Brain microvascular endothelial cell (primary cell): ENCODE measurements around the gene UQCRC2.
"Not testable (repeated sequence)": the region's sequence is repeated elsewhere in the genome, so short reads cannot be mapped to it uniquely, and the experiment has no call there.

Experiments used
- DNase-seq: peaks from one replicate; pipeline ENCODE4 v3.0.0-alpha.2; 2020
- H3K27ac ChIP-seq: fragments of 250-450 bp; sonication (Bioruptor Pico); 2 replicates; pipeline ENCODE4 v1.5.1; 2020; ENCODE audit warnings: mild to moderate bottlenecking, moderate library complexity
- H3K27me3 ChIP-seq: fragments of 250-450 bp; sonication (Bioruptor Pico); replicated peaks from 2 replicates; pipeline ENCODE4 v1.5.1; 2020; ENCODE audit warnings: mild to moderate bottlenecking
- H3K36me3 ChIP-seq: fragments of 250-450 bp; sonication (Bioruptor Pico); replicated peaks from 2 replicates; pipeline ENCODE4 v1.5.1; 2020; ENCODE audit warnings: mild to moderate bottlenecking
- H3K4me3 ChIP-seq: 2 replicates; pipeline ENCODE4 v1.5.1; 2011; ENCODE audit warnings: low read depth, mild to moderate bottlenecking, control low read depth, low read length, moderate library complexity
- CTCF ChIP-seq: IDR thresholded peaks from 2 replicates; pipeline ENCODE4 v1.5.1; 2011; ENCODE audit warnings: low read depth, mild to moderate bottlenecking, moderate library complexity, low read length, control low read depth, inconsistent platforms; ENCODE audit errors: missing control alignments
- in situ Hi-C: cut with HindIII; loops from 2 replicates; pipeline ENCODE4 v1.10.0; 2017; ENCODE audit warnings: low sequenced_read_pairs, low pct_ligation_motif_present

Gene UQCRC2

GRCh38 chr16:21994856-21995465, 41.8 kb downstream of the UQCRC2 start:
- in situ Hi-C loops, result loop anchor here (25.0 kb wide), 1 partner anchor 92 kb away; the partner anchor contains the start of gene VWA3A
- H3K4me3 ChIP-seq, result no peak overlapping the region

GRCh38 chr16:21996923-21997696, 43.9 kb downstream of the UQCRC2 start:
- H3K36me3 ChIP-seq, result no peaks in the 10 kb centered on the region
- H3K27ac ChIP-seq, result no peak overlapping the region
- no peak overlapping the region for H3K4me3 ChIP-seq
- in situ Hi-C loops, result loop anchor here (25.0 kb wide), 1 partner anchor 90 kb away; the partner anchor contains the start of gene VWA3A
- no peak for TF ChIP-seq CTCF
- no peaks in the 10 kb centered on the region for H3K27me3 ChIP-seq
- DNase-seq, result no peak

More at GRCh38 chr16:21994856-21995465, 41.8 kb downstream of the UQCRC2 start:
- Histone ChIP-seq H3K27me3 (no peaks in the 10 kb centered on the region), H3K36me3 (no peaks in the 10 kb centered on the region), H3K27ac (no peak overlapping the region)
- DNase-seq, result no peak
- TF ChIP-seq CTCF, result no peak

GRCh38 chr16:21997697-21998480, 44.7 kb downstream of the UQCRC2 start:
- no peak for TF ChIP-seq CTCF
- no peak overlapping the region for H3K4me3 ChIP-seq
- H3K27ac ChIP-seq, result no peak overlapping the region
- in situ Hi-C loops, result loop anchor here (25.0 kb wide), 1 partner anchor 89 kb away; the partner anchor contains the start of gene VWA3A
- H3K27me3 ChIP-seq, result no peaks in the 10 kb centered on the region
- no peaks in the 10 kb centered on the region for H3K36me3 ChIP-seq
- no peak for DNase-seq

GRCh38 chr16:22001591-22001990, 48.4 kb downstream of the UQCRC2 start:
- H3K27ac ChIP-seq, result no peak overlapping the region
- in situ Hi-C loops, result no loop called here
- no peak for TF ChIP-seq CTCF

GRCh38 chr16:22002047-22002446, 48.9 kb downstream of the UQCRC2 start:
- H3K27ac ChIP-seq, H3K4me3 ChIP-seq, H3K36me3 ChIP-seq, DNase-seq, H3K27me3 ChIP-seq, in situ Hi-C loops: not testable (repeated sequence)

More at GRCh38 chr16:22001591-22001990, 48.4 kb downstream of the UQCRC2 start:
- no peaks in the 10 kb centered on the region for H3K27me3 ChIP-seq
- DNase-seq, result no peak
- H3K4me3 ChIP-seq, result no peak overlapping the region
- H3K36me3 ChIP-seq, result no peaks in the 10 kb centered on the region

GRCh38 chr16:22003195-22003594, 50.0 kb downstream of the UQCRC2 start:
- in situ Hi-C loops, result no loop called here
- no peak for DNase-seq
- no peaks in the 10 kb centered on the region for H3K27me3 ChIP-seq
- H3K4me3 ChIP-seq, result no peak overlapping the region
- no peak overlapping the region for H3K27ac ChIP-seq
- no peak for TF ChIP-seq CTCF
- no peaks in the 10 kb centered on the region for H3K36me3 ChIP-seq
